SJCRH30 (cell line): ENCODE data around the gene HSP90AA1. TPM values are rescaled to one million over a fixed set of nuclear protein-coding genes. Genes with fewer than 3 reads are reported as not detected.

Experiments
- DNase-seq, 2 experiments: peaks; one replicate each; pipeline ENCODE4 v3.0.0-alpha.2; 2015 to 2020
- H3K27ac ChIP-seq: fragments of 250-450 bp; sonication (Bioruptor Pico); 2 replicates; pipeline ENCODE4 v1.5.1; 2020; ENCODE audit warnings: mild to moderate bottlenecking, moderate library complexity
- H3K27me3 ChIP-seq: fragments of 250-450 bp; sonication (Bioruptor Pico); 2 replicates; pipeline ENCODE4 v1.5.1; 2020; ENCODE audit warnings: mild to moderate bottlenecking, moderate library complexity
- H3K36me3 ChIP-seq: fragments of 250-450 bp; sonication (Bioruptor Pico); 2 replicates; pipeline ENCODE4 v1.5.1; 2020; ENCODE audit warnings: mild to moderate bottlenecking, moderate library complexity
- H3K4me1 ChIP-seq: fragments of 250-450 bp; sonication (Bioruptor Pico); 2 replicates; pipeline ENCODE4 v1.5.1; 2020; ENCODE audit warnings: mild to moderate bottlenecking, moderate library complexity
- H3K4me3 ChIP-seq: fragments of 250-450 bp; sonication (Bioruptor Pico); 2 replicates; pipeline ENCODE4 v1.5.1; 2020; ENCODE audit warnings: mild to moderate bottlenecking, moderate library complexity
- H3K9me3 ChIP-seq: fragments of 250-450 bp; sonication (Bioruptor Pico); replicated peaks from 2 replicates; pipeline ENCODE4 v1.5.1; 2020; ENCODE audit warnings: mild to moderate bottlenecking, moderate library complexity
- total RNA-seq: library from RNA; depleted of rRNA; stranded (reverse); fragments of >200 nt; shearing (Covaris generic); gene quantifications from 2 replicates; pipeline ENCODE4 v1.2.3, GENCODE V29; 2014

The HSP90AA1 gene
- total RNA-seq, 1 experiment from 2014 or later, result 697 TPM

- Histone ChIP-seq H3K4me1 (no peaks in the 10 kb centered on the region; the same call in 1 of the 2 replicates), H3K36me3 (no peaks in the 10 kb centered on the region), H3K4me3 (no peak overlapping the region), H3K9me3 (no peaks in the 10 kb centered on the region), H3K27me3 (no peaks in the 10 kb centered on the region), H3K27ac (no peak overlapping the region)
- DNase-seq, result no peak
Measured at GRCh38 chr14:102103062-102103695, 16.3 kb upstream of the HSP90AA1 start.

DNA sequence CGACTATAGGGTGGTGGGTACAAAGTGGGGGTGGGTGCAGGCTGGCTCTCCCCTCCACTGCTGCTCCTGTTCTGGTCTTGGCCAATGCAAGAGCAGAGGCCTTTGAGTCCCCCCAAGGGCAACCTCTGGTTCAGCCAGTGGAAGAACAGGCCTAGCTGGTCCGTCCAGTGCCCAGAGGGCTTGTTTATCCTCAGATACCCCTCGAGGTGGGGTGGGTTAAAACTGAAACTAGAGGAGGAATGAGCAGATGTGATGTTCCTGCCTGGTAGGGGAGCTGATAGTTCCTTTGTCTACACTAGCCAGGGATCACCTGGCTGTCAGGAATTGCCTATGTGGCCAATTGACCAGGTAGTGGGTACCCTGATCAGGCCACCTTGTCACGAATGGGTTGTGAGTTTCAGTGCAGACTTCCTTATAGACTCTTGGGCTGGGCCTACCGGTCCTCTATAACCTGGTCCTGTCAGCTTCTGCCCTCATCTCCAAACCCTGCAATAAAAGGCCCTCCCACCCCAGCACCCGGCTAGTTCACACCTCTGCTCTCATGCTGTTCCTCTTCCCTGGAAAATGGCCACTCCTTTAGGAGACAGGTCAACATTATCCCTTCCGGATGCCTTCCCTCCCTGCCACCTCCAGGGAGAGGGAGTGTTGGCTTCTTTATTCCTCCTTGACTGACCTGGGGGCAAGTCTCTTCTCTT lies 10.7 kb upstream of the HSP90AA1 start:
- Histone ChIP-seq H3K36me3 (no peaks in the 10 kb centered on the region), H3K4me3 (no peak overlapping the region), H3K27me3 (0 out of 2 replicates have a peak, but pooled peaks cover 4% of the 10 kb centered on the region), H3K9me3 (no peaks in the 10 kb centered on the region), H3K27ac (no peak overlapping the region), H3K4me1 (peaks cover 7% of the 10 kb centered on the region; the same call in 1 of the 2 replicates)
- DNase-seq, result no peak

DNA sequence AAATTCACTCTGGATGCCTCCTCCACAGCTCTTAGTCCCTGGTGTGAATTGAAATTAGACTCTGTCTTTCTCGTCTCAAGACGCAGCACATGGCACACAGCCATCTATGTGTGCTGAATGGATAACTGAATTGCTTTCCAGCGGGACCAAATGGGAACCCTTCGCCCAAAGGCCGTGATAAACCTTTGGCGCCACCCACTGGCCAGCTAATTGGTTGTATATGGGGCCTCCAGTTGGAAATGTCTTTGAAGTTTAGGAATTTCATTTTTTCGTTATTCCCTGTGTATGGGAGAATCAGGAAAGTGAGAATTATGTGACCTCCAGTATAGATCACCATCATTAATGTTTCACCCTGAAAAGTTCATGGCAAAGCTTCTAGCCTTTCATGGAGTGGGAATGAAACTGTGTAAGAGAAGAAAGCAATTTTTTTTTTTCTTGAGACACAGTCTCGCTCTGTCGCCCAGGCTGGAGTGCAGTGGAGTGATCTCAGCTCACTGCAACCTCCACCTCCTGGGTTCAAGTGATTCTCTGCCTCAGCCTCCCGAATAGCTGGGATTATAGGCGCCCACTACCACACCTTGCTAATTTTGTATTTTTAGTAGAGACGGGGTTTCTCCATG lies 9.8 kb upstream of the HSP90AA1 start:
- Histone ChIP-seq H3K4me3 (no peak overlapping the region), H3K27me3 (0 out of 2 replicates have a peak, but pooled peaks cover 4% of the 10 kb centered on the region)
- peak; percentile 79 to 92 for DNase-seq

GRCh38 chr14:102095871-102096568 lies 9.2 kb upstream of the HSP90AA1 start:
- no peak overlapping the region for H3K27ac ChIP-seq
- H3K27me3 ChIP-seq, result 0 out of 2 replicates have a peak, but pooled peaks cover 4% of the 10 kb centered on the region
- no peak for DNase-seq
- H3K36me3 ChIP-seq, result no peaks in the 10 kb centered on the region
- H3K4me1 ChIP-seq, result peaks cover 7% of the 10 kb centered on the region; the same call in 1 of the 2 replicates
- no peak overlapping the region for H3K4me3 ChIP-seq
- H3K9me3 ChIP-seq, result no peaks in the 10 kb centered on the region

More for the DNA sequence above, 9.8 kb upstream of the HSP90AA1 start:
- H3K27ac ChIP-seq, result no peak overlapping the region
- H3K4me1 ChIP-seq, result peaks cover 7% of the 10 kb centered on the region; the same call in 1 of the 2 replicates
- H3K36me3 ChIP-seq, result no peaks in the 10 kb centered on the region
- H3K9me3 ChIP-seq, result no peaks in the 10 kb centered on the region

DNA sequence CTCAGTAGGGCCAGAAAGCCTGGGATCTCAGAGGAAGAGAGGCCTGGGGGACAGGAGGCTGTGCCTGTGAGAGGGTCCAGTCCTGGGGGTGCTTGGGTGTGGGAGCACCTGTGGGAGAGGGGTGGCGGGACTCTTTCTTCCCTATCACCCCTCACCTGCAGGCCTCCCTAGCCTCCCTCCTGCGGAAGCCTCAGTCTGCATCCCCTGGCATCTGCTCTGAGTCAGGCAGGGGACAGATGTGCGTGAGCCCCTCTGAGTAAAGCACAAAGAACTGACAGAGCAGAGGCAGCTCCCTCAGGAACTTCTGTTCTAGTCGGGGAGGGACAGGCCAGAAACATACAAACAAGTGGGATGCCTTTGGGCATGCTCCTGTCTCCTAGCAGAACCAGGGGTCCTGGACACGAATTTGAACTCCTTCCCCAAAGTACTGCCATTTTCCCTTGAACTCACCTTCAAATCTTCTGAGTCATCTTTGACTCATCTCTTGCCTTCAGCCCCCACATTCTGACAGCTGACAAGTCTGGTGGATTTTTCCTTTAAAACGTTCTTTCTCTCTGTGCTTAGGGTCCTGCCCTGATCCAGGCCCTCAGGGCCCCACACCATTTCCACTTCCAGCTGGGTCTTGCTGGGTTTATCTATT lies 8.5 kb upstream of the HSP90AA1 start:
- H3K4me1 ChIP-seq, result peaks cover 7% of the 10 kb centered on the region; the same call in 1 of the 2 replicates
- 0 out of 2 replicates have a peak, but pooled peaks cover 4% of the 10 kb centered on the region for H3K27me3 ChIP-seq
- H3K9me3 ChIP-seq, result no peaks in the 10 kb centered on the region
- no peak overlapping the region for H3K27ac ChIP-seq
- no peak overlapping the region for H3K4me3 ChIP-seq
- DNase-seq, result no peak
- no peaks in the 10 kb centered on the region for H3K36me3 ChIP-seq

DNA sequence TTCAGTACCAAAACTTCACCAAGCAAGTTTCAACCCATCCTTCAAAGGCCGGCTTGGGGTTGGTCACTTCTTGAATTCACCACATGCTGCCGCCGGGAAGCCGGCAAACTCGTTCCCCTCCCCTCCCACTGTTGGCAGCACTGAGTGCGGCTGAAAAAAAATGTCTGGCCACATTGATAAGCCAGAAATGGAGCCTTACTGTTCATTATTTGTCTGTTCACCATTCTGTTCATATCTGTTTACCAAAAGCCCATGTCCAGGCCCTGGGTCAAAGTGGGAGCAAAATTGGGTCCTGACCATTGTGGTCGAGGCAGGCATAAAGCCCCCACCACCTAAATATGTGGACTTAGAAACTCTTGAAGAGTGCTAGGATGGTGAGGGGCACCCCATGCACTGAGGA lies 7.3 kb upstream of the HSP90AA1 start:
- no peak overlapping the region for H3K4me3 ChIP-seq
- peaks cover 7% of the 10 kb centered on the region; the same call in 1 of the 2 replicates for H3K4me1 ChIP-seq
- no peaks in the 10 kb centered on the region for H3K36me3 ChIP-seq
- H3K9me3 ChIP-seq, result no peaks in the 10 kb centered on the region
- no peak for DNase-seq
- 0 out of 2 replicates have a peak, but pooled peaks cover 4% of the 10 kb centered on the region for H3K27me3 ChIP-seq
- no peak overlapping the region for H3K27ac ChIP-seq

DNA sequence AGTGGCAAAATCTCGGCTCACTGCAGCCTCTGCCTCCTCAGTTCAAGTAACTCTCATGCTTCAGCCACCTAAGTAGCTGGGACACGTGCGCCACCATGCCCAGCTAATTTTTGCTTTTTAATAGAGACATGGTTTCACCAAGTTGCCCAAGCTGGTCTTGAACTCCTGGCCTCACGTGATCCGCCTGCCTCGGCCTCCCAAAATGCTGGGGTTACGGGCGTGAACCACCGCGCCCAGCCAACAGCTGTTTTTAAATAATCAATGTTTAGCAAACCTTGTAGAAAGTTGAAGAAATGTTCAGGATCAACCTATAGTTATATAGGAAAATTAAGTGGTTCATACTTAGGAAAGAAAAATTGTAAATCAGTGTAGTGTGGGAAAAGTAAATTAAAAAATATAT lies 6.0 kb upstream of the HSP90AA1 start:
- no peak for DNase-seq
- no peak overlapping the region for H3K27ac ChIP-seq
- H3K36me3 ChIP-seq, result no peaks in the 10 kb centered on the region
- no peak overlapping the region for H3K4me3 ChIP-seq
- H3K27me3 ChIP-seq, result 0 out of 2 replicates have a peak, but pooled peaks cover 4% of the 10 kb centered on the region
- no peaks in the 10 kb centered on the region for H3K9me3 ChIP-seq
- peaks cover 11% of the 10 kb centered on the region; the same call in 1 of the 2 replicates for H3K4me1 ChIP-seq

DNA sequence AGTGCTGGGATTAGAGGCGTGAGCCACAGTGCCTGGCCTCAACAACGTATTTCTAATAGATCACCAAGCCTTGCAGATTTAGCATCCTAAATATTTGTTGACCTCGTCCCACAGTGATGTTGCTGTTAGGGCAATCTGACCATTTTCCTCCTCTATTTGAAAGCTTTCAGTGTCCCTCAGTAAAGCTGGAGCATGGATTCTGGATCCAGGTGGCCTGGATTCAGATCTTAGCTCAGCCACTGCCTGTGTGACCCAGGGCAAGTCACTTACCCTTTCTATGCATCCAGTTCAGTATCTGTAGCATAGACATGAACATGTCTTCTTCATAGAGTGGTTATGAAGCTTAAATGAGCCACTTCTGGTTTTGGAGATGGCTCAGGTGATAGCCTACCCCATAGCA lies 3.9 kb upstream of the HSP90AA1 start:
- Histone ChIP-seq H3K4me3 (no peak overlapping the region), H3K4me1 (peaks cover 8% of the 10 kb centered on the region; the same call in 1 of the 2 replicates), H3K36me3 (peaks cover 6% of the 10 kb centered on the region), H3K27me3 (0 out of 2 replicates have a peak, but pooled peaks cover 4% of the 10 kb centered on the region), H3K9me3 (no peaks in the 10 kb centered on the region), H3K27ac (no peak overlapping the region)
- DNase-seq, result no peak

DNA sequence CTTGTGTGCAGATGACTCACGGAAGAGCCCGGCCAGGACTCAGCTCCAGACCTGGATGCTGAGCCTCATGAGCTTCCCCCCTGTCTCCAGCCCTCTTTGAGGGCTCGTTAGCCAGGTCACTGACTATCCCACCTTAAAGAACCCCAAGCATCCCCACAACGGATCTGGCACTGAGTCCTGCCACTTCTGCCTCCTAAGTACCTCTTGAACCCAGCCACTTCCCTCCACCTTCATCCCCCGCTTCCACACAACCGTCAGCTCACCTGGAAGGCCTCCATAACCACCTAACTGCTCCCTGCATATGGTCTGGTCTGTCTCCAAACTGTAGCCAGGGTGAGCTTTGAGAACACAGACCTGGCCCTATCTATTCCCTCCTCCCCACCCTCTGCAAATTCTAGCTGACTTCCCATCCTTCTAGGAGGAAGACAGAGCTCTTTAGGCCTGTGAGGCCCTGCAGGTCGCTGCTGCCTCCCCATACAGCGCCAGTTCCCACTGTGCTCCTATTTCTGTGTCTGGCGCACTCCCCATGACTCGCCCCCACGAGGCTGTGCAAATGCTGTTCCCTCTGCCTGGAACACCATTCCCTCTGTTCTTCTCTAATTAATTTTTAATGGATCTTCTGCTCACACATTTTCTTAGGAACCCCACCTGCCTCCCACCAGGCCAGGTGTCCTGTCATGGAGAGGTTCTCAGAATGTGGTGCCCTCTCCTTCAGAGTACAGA lies 2.9 kb upstream of the HSP90AA1 start:
- H3K27me3 ChIP-seq, result 0 out of 2 replicates have a peak, but pooled peaks cover 4% of the 10 kb centered on the region
- DNase-seq, result no peak
- H3K4me1 ChIP-seq, result peaks cover 10% of the 10 kb centered on the region
- no peak overlapping the region for H3K27ac ChIP-seq
- no peaks in the 10 kb centered on the region for H3K9me3 ChIP-seq
- no peak overlapping the region for H3K4me3 ChIP-seq
- H3K36me3 ChIP-seq, result peaks cover 15% of the 10 kb centered on the region

- DNase-seq, result no peak
- no peaks in the 10 kb centered on the region for H3K9me3 ChIP-seq
- peak overlapping the region; percentile 83 for H3K4me3 ChIP-seq
- H3K36me3 ChIP-seq, result peaks cover 31% of the 10 kb centered on the region
- H3K27me3 ChIP-seq, result no peaks in the 10 kb centered on the region
- H3K4me1 ChIP-seq, result peaks cover 22% of the 10 kb centered on the region
- peak overlapping the region; percentile 84 for H3K27ac ChIP-seq
Measured at GRCh38 chr14:102088012-102088792, 1.4 kb upstream of the HSP90AA1 start.

DNA sequence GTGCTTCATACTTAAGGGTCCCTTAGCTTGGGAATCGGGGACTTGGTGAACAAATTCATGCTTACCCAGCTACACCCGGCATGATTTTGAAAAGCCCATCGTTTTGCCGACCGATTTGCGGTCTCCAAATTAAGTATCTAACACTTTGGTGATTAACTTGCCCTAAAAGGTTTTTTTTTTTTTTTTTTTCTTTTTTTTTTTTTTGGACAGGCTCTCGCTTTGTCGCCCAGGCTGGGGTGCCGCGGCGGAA lies 843 bp upstream of the HSP90AA1 start:
- H3K4me1 ChIP-seq, result peaks cover 24% of the 10 kb centered on the region
- peaks cover 36% of the 10 kb centered on the region for H3K36me3 ChIP-seq
- no peak for DNase-seq
- H3K4me3 ChIP-seq, result peak overlapping the region; percentile 83
- H3K27ac ChIP-seq, result peak overlapping the region; percentile 84
- H3K27me3 ChIP-seq, result no peaks in the 10 kb centered on the region
- no peaks in the 10 kb centered on the region for H3K9me3 ChIP-seq

GRCh38 chr14:102086709-102086971 lies 204 bp downstream of the HSP90AA1 start:
- no peak for DNase-seq
- H3K27me3 ChIP-seq, result no peaks in the 10 kb centered on the region
- peaks cover 46% of the 10 kb centered on the region for H3K36me3 ChIP-seq
- peak overlapping the region; percentile 78 for H3K27ac ChIP-seq
- peak overlapping the region; percentile 83 for H3K4me3 ChIP-seq
- peaks cover 24% of the 10 kb centered on the region for H3K4me1 ChIP-seq
- H3K9me3 ChIP-seq, result no peaks in the 10 kb centered on the region

- Histone ChIP-seq H3K4me1 (peaks cover 24% of the 10 kb centered on the region), H3K27ac (peak overlapping the region; percentile 78), H3K27me3 (no peaks in the 10 kb centered on the region), H3K9me3 (no peaks in the 10 kb centered on the region), H3K36me3 (peaks cover 51% of the 10 kb centered on the region), H3K4me3 (peak overlapping the region; percentile 83)
- DNase-seq, result peak; percentile 35 to 51
Measured at GRCh38 chr14:102085948-102086708, 716 bp downstream of the HSP90AA1 start.
